K562 (cell line): ENCODE results near the gene ZCCHC24. TPM values are rescaled to one million over a fixed set of nuclear protein-coding genes. Genes with fewer than 3 reads are reported as not detected.

ENCODE experiments used
- FOXP1 ChIP-seq: sonication (generic); formaldehyde crosslinking; IDR thresholded peaks from 2 replicates; pipeline ENCODE4 v1.8.0; 2022; ENCODE audit warnings: mild to moderate bottlenecking, missing genetic modification reagents
- GTF2F1 ChIP-seq: IDR thresholded peaks from 2 replicates; pipeline ENCODE4 v1.6.1; 2011; ENCODE audit warnings: low read depth, low read length, improper control_type of control experiment
- HSF4 ChIP-seq: fragments of 250-450 bp; sonication (Bioruptor Pico); IDR thresholded peaks from 2 replicates; pipeline ENCODE4 v2.1.2; 2022; ENCODE audit warnings: mild to moderate bottlenecking, moderate library complexity, borderline replicate concordance
- KLF10 ChIP-seq: fragments of 250-450 bp; sonication (Bioruptor Pico); IDR thresholded peaks from 2 replicates; pipeline ENCODE4 v1.6.1; 2021; ENCODE audit warnings: matching md5 sums
- MAZ ChIP-seq, 2 experiments: fragments of 450-650 bp in 1 of 2; sonication (generic) in 1 of 2; formaldehyde crosslinking; IDR thresholded peaks in 1 of 2; conservative IDR thresholded peaks in 1 of 2; 2 replicates each; pipeline versions ENCODE4 v1.4.0 to v1.5.0; 2020; ENCODE audit warnings: mild to moderate bottlenecking in 1 of 2, missing genetic modification reagents in 1 of 2
- NFE2 ChIP-seq: IDR thresholded peaks from 2 replicates; pipeline ENCODE4 v1.6.1; 2014; ENCODE audit warnings: antibody characterized with exemption, low read depth
- PYGO2 ChIP-seq: fragments of 450-650 bp; IDR thresholded peaks from 2 replicates; pipeline ENCODE4 v1.6.1; 2016; ENCODE audit warnings: mild to moderate bottlenecking, missing genetic modification characterization, moderate library complexity, missing compliant biosample characterization
- RBM17 ChIP-seq: fragments of 200-400 bp; formaldehyde crosslinking; IDR thresholded peaks from 2 replicates; pipeline ENCODE4 v1.6.1; 2017; ENCODE audit warnings: low read depth, mild to moderate bottlenecking, low read length, borderline replicate concordance
- polyA plus RNA-seq, 8 experiments: library from polyadenylated mRNA; depleted of rRNA in 4 of 8; stranded (reverse) in 5 of 8; unstranded in 3 of 8; fragments of >200 nt; fragmentation: Nextera tagmentation in 2 of 8; fragmentation: Illumina TruSeq in 1 of 8; extraction: Ambion mirVana in 2 of 8; extraction: Trizol in 1 of 8; gene quantifications; 2 replicates each; pipeline versions ENCODE4 v1.2.1 to v1.2.3, GENCODE V29; 2011 to 2014; ENCODE audit warnings: inconsistent platforms in 1 of 8, missing spikeins in 1 of 8
- total RNA-seq, 7 experiments: library from RNA; depleted of rRNA in 6 of 7; stranded (reverse); fragments of >200 nt in 6 of 7; fragmentation: Illumina TruSeq in 2 of 7; extraction: Trizol in 2 of 7; gene quantifications; 2 replicates each; pipeline versions ENCODE4 v1.2.1 to v1.2.3, GENCODE V29; 2011 to 2021; ENCODE audit warnings: low replicate concordance in 1 of 7
- TF ChIP-seq, protein P1 (sequence below): fragments of 200-600 bp; sonication (generic); IDR thresholded peaks from one replicate; pipeline ENCODE4 v1.6.1; 2012; ENCODE audit warnings: mild to moderate bottlenecking, low read depth, low read length, inconsistent platforms

The ZCCHC24 gene
- total and polyA plus RNA-seq, 9 of the 15 experiments (the other 6 are each of a cell fraction or from before 2014, with no cell fraction given): 0.84 to 11.0 (median 4.6) TPM

DNA sequence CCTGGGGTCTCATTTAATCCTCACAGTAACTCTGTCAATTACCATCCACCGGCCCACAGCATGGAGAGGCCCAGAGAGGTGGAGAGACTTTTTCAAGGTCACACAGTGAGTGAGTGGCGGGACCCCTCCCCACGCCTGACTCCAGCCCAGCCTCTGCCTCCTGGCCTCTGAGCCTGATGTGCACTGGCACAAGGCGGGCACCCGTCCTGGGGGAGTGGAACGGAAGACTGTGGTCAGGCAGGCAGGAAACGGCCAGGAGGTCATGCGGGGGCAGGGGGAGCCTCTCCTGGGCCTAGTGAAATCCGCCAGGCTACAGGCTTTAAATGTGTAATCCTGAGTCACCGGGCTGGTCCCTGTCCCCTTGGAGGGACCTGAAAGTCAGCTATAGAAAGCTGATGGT, 32.2 kb downstream of the ZCCHC24 start (continued):
- TF ChIP-seq GTF2F1 (no peak), RBM17 (no peak), HSF4 (CRISPR knock-in tag) (no peak), NFE2 (peak; percentile 53; the same call in 1 of the 2 replicates), FOXP1 (CRISPR knock-in tag) (no peak), KLF10 (CRISPR knock-in tag) (no peak), MAZ (CRISPR knock-in tag; conservative IDR thresholded peaks at IDR 0.05 in 1 of 2, IDR thresholded peaks at IDR 0.05 in 1 of 2) (peak in 1 of 2 experiments; percentile 40; a peak in 1 of 4 replicates), PYGO2 (tag) (no peak)
- TF ChIP-seq, protein P1, sequence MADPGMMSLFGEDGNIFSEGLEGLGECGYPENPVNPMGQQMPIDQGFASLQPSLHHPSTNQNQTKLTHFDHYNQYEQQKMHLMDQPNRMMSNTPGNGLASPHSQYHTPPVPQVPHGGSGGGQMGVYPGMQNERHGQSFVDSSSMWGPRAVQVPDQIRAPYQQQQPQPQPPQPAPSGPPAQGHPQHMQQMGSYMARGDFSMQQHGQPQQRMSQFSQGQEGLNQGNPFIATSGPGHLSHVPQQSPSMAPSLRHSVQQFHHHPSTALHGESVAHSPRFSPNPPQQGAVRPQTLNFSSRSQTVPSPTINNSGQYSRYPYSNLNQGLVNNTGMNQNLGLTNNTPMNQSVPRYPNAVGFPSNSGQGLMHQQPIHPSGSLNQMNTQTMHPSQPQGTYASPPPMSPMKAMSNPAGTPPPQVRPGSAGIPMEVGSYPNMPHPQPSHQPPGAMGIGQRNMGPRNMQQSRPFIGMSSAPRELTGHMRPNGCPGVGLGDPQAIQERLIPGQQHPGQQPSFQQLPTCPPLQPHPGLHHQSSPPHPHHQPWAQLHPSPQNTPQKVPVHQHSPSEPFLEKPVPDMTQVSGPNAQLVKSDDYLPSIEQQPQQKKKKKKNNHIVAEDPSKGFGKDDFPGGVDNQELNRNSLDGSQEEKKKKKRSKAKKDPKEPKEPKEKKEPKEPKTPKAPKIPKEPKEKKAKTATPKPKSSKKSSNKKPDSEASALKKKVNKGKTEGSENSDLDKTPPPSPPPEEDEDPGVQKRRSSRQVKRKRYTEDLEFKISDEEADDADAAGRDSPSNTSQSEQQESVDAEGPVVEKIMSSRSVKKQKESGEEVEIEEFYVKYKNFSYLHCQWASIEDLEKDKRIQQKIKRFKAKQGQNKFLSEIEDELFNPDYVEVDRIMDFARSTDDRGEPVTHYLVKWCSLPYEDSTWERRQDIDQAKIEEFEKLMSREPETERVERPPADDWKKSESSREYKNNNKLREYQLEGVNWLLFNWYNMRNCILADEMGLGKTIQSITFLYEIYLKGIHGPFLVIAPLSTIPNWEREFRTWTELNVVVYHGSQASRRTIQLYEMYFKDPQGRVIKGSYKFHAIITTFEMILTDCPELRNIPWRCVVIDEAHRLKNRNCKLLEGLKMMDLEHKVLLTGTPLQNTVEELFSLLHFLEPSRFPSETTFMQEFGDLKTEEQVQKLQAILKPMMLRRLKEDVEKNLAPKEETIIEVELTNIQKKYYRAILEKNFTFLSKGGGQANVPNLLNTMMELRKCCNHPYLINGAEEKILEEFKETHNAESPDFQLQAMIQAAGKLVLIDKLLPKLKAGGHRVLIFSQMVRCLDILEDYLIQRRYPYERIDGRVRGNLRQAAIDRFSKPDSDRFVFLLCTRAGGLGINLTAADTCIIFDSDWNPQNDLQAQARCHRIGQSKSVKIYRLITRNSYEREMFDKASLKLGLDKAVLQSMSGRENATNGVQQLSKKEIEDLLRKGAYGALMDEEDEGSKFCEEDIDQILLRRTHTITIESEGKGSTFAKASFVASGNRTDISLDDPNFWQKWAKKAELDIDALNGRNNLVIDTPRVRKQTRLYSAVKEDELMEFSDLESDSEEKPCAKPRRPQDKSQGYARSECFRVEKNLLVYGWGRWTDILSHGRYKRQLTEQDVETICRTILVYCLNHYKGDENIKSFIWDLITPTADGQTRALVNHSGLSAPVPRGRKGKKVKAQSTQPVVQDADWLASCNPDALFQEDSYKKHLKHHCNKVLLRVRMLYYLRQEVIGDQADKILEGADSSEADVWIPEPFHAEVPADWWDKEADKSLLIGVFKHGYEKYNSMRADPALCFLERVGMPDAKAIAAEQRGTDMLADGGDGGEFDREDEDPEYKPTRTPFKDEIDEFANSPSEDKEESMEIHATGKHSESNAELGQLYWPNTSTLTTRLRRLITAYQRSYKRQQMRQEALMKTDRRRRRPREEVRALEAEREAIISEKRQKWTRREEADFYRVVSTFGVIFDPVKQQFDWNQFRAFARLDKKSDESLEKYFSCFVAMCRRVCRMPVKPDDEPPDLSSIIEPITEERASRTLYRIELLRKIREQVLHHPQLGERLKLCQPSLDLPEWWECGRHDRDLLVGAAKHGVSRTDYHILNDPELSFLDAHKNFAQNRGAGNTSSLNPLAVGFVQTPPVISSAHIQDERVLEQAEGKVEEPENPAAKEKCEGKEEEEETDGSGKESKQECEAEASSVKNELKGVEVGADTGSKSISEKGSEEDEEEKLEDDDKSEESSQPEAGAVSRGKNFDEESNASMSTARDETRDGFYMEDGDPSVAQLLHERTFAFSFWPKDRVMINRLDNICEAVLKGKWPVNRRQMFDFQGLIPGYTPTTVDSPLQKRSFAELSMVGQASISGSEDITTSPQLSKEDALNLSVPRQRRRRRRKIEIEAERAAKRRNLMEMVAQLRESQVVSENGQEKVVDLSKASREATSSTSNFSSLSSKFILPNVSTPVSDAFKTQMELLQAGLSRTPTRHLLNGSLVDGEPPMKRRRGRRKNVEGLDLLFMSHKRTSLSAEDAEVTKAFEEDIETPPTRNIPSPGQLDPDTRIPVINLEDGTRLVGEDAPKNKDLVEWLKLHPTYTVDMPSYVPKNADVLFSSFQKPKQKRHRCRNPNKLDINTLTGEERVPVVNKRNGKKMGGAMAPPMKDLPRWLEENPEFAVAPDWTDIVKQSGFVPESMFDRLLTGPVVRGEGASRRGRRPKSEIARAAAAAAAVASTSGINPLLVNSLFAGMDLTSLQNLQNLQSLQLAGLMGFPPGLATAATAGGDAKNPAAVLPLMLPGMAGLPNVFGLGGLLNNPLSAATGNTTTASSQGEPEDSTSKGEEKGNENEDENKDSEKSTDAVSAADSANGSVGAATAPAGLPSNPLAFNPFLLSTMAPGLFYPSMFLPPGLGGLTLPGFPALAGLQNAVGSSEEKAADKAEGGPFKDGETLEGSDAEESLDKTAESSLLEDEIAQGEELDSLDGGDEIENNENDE: no peak
